ENCODE measurements around the gene PCDHGA3.

DNA sequence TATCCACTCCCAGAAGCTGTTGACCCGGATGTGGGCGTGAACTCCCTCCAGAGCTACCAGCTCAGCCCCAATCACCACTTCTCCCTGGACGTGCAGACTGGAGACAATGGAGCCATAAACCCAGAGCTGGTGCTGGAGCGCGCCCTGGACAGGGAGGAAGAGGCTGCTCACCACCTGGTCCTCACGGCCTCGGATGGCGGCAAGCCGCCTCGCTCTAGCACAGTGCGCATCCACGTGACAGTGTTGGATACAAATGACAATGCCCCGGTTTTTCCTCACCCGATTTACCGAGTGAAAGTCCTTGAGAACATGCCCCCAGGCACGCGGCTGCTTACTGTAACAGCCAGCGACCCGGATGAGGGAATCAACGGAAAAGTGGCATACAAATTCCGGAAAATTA lies 49.6 kb downstream of the PCDHGA3 start:
- TF ChIP-seq POLR2AphosphoS5 (IDR thresholded peaks at IDR 0.05) (no peak), POLR2A (IDR thresholded peaks at IDR 0.05) (no peak), EP300 (IDR thresholded peaks at IDR 0.05) (no peak)
- TF ChIP-seq, protein P1, sequence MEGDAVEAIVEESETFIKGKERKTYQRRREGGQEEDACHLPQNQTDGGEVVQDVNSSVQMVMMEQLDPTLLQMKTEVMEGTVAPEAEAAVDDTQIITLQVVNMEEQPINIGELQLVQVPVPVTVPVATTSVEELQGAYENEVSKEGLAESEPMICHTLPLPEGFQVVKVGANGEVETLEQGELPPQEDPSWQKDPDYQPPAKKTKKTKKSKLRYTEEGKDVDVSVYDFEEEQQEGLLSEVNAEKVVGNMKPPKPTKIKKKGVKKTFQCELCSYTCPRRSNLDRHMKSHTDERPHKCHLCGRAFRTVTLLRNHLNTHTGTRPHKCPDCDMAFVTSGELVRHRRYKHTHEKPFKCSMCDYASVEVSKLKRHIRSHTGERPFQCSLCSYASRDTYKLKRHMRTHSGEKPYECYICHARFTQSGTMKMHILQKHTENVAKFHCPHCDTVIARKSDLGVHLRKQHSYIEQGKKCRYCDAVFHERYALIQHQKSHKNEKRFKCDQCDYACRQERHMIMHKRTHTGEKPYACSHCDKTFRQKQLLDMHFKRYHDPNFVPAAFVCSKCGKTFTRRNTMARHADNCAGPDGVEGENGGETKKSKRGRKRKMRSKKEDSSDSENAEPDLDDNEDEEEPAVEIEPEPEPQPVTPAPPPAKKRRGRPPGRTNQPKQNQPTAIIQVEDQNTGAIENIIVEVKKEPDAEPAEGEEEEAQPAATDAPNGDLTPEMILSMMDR (IDR thresholded peaks at IDR 0.05), result no peak

All from sigmoid colon (tissue), 4 donors.